Endothelial cell of umbilical vein (primary cell): ENCODE results near the gene ZNF487. TPM values are rescaled to one million over a fixed set of nuclear protein-coding genes. Genes with fewer than 3 reads are reported as not detected.

Experiments used
- BruUV-seq: library from RNA; stranded (reverse); fragments of 400-500 nt; replicated peaks from 2 replicates; lab custom pipeline; 2021; lab: Mats Ljungman, UMichigan
- CTCF ChIA-PET: fragments of 300-600, 350-600 bp; sonication (Branson Sonifier 250); formaldehyde crosslinking; loops from one replicate; lab custom pipeline; 2021; ENCODE audit warnings: antibody characterized with exemption, inconsistent platforms; lab: Charles Lee
- POLR2A ChIA-PET: fragments of 300-600, 350-600 bp; sonication (Branson Sonifier 250); formaldehyde crosslinking; loops from one replicate; lab custom pipeline; 2021; ENCODE audit warnings: antibody characterized with exemption, inconsistent platforms; lab: Charles Lee
- DNase-seq: peaks from one replicate; pipeline ENCODE4 v3.0.0-alpha.2; 2011; ENCODE audit warnings: low read depth, low spot score
- FAIRE-seq: peaks from 2 replicates; lab custom pipeline; 2011; peaks lifted over from hg19 to GRCh38; lab: Jason Lieb, UNC
- H2AFZ ChIP-seq: 2 replicates; pipeline ENCODE4 v1.6.0; 2012; ENCODE audit warnings: low read depth, low read length, control low read depth, inconsistent platforms
- H3K27ac ChIP-seq: 2 replicates; pipeline ENCODE4 v1.5.1; 2011; ENCODE audit warnings: low read depth, mild to moderate bottlenecking, control low read depth, low read length, moderate library complexity; ENCODE audit not compliant: insufficient read depth
- H3K27me3 ChIP-seq, 2 experiments: 2 replicates each; pipeline versions ENCODE4 v1.6.0 to v1.6.1; 2011; ENCODE audit warnings: low read length in 2 of 2, mixed read lengths in 1 of 2; ENCODE audit not compliant: control insufficient read depth in 2 of 2, insufficient read depth in 2 of 2
- H3K36me3 ChIP-seq, 2 experiments: 2 replicates in 1 of 2; 3 replicates in 1 of 2; pipeline ENCODE4 v1.5.1; 2011; ENCODE audit warnings: low read length in 2 of 2, mild to moderate bottlenecking in 1 of 2, moderate library complexity in 1 of 2; ENCODE audit not compliant: control insufficient read depth in 2 of 2, insufficient read depth in 2 of 2; ENCODE audit errors: extremely low read depth in 1 of 2
- H3K4me1 ChIP-seq: 3 replicates; pipeline ENCODE4 v1.5.1; 2011; ENCODE audit warnings: mild to moderate bottlenecking, low read length; ENCODE audit not compliant: control insufficient read depth, insufficient read depth; ENCODE audit errors: extremely low read depth
- H3K4me2 ChIP-seq: 2 replicates; pipeline ENCODE4 v1.6.1; 2011; ENCODE audit warnings: low read length, control low read depth, mixed read lengths; ENCODE audit not compliant: insufficient read depth
- H3K4me3 ChIP-seq, 3 experiments: fragments of 200-600 bp in 1 of 3; sonication (generic), shearing (Covaris generic) in 1 of 3; replicated peaks in 1 of 3; 2 replicates each; pipeline ENCODE4 v1.5.1; 2011 to 2016; ENCODE audit warnings: control low read depth in 3 of 3, low read length in 3 of 3, mild to moderate bottlenecking in 2 of 3, inconsistent platforms in 1 of 3, low read depth in 1 of 3, moderate library complexity in 1 of 3; ENCODE audit not compliant: insufficient read depth in 1 of 3
- H3K79me2 ChIP-seq: 2 replicates; pipeline ENCODE4 v1.6.0; 2012; ENCODE audit warnings: low read length, inconsistent platforms; ENCODE audit not compliant: control insufficient read depth, insufficient read depth
- H3K9ac ChIP-seq: replicated peaks from 2 replicates; pipeline ENCODE3; 2011; ENCODE audit warnings: low read length, control low read depth; ENCODE audit not compliant: insufficient read depth; ENCODE audit errors: extremely low read depth
- H3K9me1 ChIP-seq: replicated peaks from 3 replicates; pipeline ENCODE4 v1.6.0; 2011; ENCODE audit warnings: mild to moderate bottlenecking, low read length; ENCODE audit not compliant: control insufficient read depth, insufficient read depth; ENCODE audit errors: extremely low read depth
- H3K9me3 ChIP-seq: replicated peaks from 2 replicates; pipeline ENCODE4 v1.5.1; 2012; ENCODE audit warnings: low read length, inconsistent platforms; ENCODE audit not compliant: control insufficient read depth, insufficient read depth
- H4K20me1 ChIP-seq: replicated peaks from 2 replicates; pipeline ENCODE3; 2011; ENCODE audit warnings: mild to moderate bottlenecking, low read length; ENCODE audit not compliant: control insufficient read depth, insufficient read depth; ENCODE audit errors: extremely low read depth
- JUN ChIP-seq: IDR thresholded peaks from 2 replicates; pipeline ENCODE4 v1.6.1; 2011; ENCODE audit warnings: borderline replicate concordance, low read depth; ENCODE audit not compliant: insufficient read length, insufficient read depth
- MYC ChIP-seq: IDR thresholded peaks from one replicate; pipeline ENCODE4 v1.6.1; 2011; ENCODE audit warnings: mild to moderate bottlenecking, low read depth, low read length
- POLR2A ChIP-seq: IDR thresholded peaks from 2 replicates; pipeline ENCODE4 v1.6.1; 2012; ENCODE audit warnings: low read depth, mild to moderate bottlenecking, control low read depth, low read length
- POLR2AphosphoS5 ChIP-seq: IDR thresholded peaks from 2 replicates; pipeline ENCODE4 v1.6.1; 2012; ENCODE audit warnings: low read depth, mild to moderate bottlenecking, control low read depth, low read length, moderate library complexity; ENCODE audit not compliant: insufficient read depth
- dilution Hi-C: fragments of 300-500 bp; cut with MboI; formaldehyde crosslinking; loops from one replicate; pipeline ENCODE4 v1.15.0; 2019; ENCODE audit warnings: low sequenced_read_pairs; ENCODE audit not compliant: extremely low pct_ligation_motif_present
- intact Hi-C: fragments of 100-400 bp; cut with micrococcal nuclease; formaldehyde crosslinking; loops from one replicate; pipeline ENCODE4 v1.10.0; 2022
- polyA plus RNA-seq, 4 experiments: library from polyadenylated mRNA; depleted of rRNA in 3 of 4; stranded (reverse) in 3 of 4; unstranded in 1 of 4; fragments of >200 nt; gene quantifications; 2 replicates each; pipeline versions ENCODE4 v1.2.1 to v1.2.3, GENCODE V29; 2011 to 2012; ENCODE audit warnings: missing spikeins in 1 of 4
- total RNA-seq: library from RNA; stranded (reverse); gene quantifications from 2 replicates; pipeline ENCODE4 v1.2.3, GENCODE V29; 2021
- TF ChIP-seq, protein P1 (sequence below), 2 donors: IDR thresholded peaks; 1 replicate in 1 of 2; 2 replicates in 1 of 2; pipeline ENCODE4 v1.5.1; 2011; ENCODE audit warnings: low read length in 2 of 2, mild to moderate bottlenecking in 2 of 2, moderate library complexity in 2 of 2, control low read depth in 1 of 2, inconsistent platforms in 1 of 2, low read depth in 1 of 2; ENCODE audit not compliant: insufficient read depth in 1 of 2; ENCODE audit errors: extremely low read depth in 1 of 2

The ZNF487 gene
- total and polyA plus RNA-seq, 2 donors (not counting 3 experiments of a cell fraction or from before 2014, with no cell fraction given), result 2.1 to 2.6 TPM

DNA sequence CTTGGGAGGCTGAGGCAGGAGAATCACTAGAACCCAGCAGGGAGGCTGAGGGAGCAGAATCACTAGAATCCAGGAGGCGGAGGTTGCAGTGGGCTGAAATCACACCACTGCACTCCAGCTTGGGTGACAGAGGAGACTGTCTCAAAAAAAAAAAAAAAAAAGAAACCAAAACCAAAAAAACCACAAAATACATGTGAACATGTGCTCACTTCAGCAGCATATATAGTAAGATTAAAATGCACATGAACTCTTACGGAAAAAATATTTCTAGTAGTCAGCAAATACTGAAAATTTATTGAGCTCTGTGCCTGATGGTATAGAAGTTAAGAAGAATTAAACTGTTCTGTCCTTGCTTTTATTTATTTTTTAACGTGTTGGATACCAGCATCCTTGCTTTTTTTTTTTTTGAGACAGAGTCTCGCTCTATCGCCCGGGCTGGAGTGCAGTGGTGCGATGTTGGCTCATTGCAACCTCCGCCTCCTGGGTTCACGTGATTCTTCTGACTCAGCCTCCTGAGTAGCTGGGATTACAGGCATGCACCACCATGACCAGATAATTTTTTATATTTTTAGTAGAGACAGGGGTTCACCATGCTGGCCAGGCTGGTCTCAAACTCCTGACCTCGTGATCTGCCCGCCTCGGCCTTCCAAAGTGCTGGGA, 9.6 kb upstream of the ZNF487 start:
- H3K27ac ChIP-seq, result no peak overlapping the region
- no peaks in the 10 kb centered on the region for H3K79me2 ChIP-seq
- H3K9me3 ChIP-seq, result no peaks in the 10 kb centered on the region
- ChIA-PET POLR2A (interaction anchor here (0.6 kb wide), 1 partner anchor 20 kb away, joined by 3 read pairs; no protein-coding TSS in a partner anchor), CTCF (interaction anchor here (0.7 kb wide), 1 partner anchor 9 kb away, joined by 3 read pairs; no protein-coding TSS in a partner anchor)
- intact Hi-C loops, result no loop called here
- no peaks in the 10 kb centered on the region for H3K27me3 ChIP-seq
- FAIRE-seq (no peak), DNase-seq (no peak)
- no peaks in the 10 kb centered on the region for H3K9me1 ChIP-seq
- dilution Hi-C loops, result no loop called here
- H4K20me1 ChIP-seq, result no peaks in the 10 kb centered on the region
- no peak overlapping the region for H3K9ac ChIP-seq
- H2AFZ ChIP-seq, result no peak overlapping the region
- BruUV-seq, result no TSS peak
- no peaks in the 10 kb centered on the region for H3K4me1 ChIP-seq
- TF ChIP-seq JUN (no peak), POLR2AphosphoS5 (no peak), MYC (no peak), POLR2A (no peak)
- TF ChIP-seq, protein P1, sequence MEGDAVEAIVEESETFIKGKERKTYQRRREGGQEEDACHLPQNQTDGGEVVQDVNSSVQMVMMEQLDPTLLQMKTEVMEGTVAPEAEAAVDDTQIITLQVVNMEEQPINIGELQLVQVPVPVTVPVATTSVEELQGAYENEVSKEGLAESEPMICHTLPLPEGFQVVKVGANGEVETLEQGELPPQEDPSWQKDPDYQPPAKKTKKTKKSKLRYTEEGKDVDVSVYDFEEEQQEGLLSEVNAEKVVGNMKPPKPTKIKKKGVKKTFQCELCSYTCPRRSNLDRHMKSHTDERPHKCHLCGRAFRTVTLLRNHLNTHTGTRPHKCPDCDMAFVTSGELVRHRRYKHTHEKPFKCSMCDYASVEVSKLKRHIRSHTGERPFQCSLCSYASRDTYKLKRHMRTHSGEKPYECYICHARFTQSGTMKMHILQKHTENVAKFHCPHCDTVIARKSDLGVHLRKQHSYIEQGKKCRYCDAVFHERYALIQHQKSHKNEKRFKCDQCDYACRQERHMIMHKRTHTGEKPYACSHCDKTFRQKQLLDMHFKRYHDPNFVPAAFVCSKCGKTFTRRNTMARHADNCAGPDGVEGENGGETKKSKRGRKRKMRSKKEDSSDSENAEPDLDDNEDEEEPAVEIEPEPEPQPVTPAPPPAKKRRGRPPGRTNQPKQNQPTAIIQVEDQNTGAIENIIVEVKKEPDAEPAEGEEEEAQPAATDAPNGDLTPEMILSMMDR (IDR thresholded peaks at IDR 0.05; ENCODE audit: extremely low read depth in 1 of 2, insufficient read depth in 1 of 2, low read depth in 1 of 2, low read length in 2 of 2), result no peak
- H3K36me3 ChIP-seq, result no peaks in the 10 kb centered on the region
- no peak overlapping the region for H3K4me3 ChIP-seq
- no peak overlapping the region for H3K4me2 ChIP-seq
